NCI-H2107 treated with DMSO at 0.1 percent for 48 hours (cell line): ENCODE measurements around the gene MB21D2.
"Not testable (repeated sequence)": the region's sequence is repeated elsewhere in the genome, so short reads cannot be mapped to it uniquely, and the experiment has no call there.

ENCODE experiments used
- DNase-seq: peaks from one replicate; lab custom pipeline; 2025; ENCODE audit not compliant: unreplicated experiment; lab: John Stamatoyannopoulos, UW

The MB21D2 gene

DNA sequence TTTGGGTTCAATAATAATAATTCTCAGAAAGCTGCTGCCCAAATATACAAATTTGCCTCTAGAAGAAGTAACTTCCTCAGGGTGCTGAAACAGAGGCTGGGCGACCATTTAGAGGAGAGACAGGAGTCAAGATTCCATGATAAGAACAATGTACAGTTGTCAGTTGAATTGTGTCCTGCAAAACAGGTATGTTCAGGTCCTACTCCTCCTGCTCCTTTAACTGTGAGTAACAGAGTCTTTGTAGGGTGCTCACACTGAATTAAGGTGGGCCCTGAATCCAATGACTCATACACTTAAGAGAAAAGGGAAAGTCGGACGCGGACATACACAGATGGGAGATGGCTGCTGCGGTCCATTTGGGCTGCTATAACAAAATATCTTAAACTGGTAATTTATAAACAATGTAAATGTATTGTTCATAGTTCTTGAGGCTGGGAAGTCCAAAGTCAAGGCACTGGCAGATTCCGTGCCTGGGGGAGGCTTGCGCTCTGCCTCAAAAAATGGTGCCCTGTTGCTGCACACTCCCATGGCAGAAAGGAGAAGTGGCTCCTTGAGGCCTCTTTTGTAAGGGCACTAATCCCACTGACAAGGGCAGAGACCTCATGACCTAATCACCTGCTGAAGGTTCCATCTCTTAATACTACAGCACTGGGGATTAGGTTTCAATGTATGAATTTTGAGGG is 55.1 kb downstream of the MB21D2 start:
- DNase-seq = no peak

DNA sequence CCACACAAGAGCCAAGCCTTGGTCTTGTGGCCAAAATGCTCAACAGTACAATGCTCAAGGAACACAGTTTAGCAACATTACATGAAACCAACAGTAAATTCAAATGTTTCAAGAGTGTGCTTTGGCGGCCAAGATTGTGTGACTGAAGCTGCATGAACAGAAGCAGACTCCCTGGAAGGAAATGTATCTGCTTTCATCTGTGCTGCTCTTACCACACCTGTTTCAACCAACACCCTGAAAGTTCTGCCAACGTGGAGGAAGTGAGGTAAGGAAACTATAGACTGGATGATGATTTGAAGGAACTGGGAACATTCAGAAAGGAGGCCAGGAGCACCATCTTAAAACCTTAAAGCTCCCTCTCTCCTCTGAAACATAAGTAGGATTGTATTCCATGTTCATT is 55.7 kb downstream of the MB21D2 start:
- DNase-seq = no peak

- no peak for DNase-seq
Observed at GRCh38 chr3:192860454-192860853, 57.2 kb downstream of the MB21D2 start.

- no peak for DNase-seq
Observed at GRCh38 chr3:192858849-192859585, 58.6 kb downstream of the MB21D2 start.

DNA sequence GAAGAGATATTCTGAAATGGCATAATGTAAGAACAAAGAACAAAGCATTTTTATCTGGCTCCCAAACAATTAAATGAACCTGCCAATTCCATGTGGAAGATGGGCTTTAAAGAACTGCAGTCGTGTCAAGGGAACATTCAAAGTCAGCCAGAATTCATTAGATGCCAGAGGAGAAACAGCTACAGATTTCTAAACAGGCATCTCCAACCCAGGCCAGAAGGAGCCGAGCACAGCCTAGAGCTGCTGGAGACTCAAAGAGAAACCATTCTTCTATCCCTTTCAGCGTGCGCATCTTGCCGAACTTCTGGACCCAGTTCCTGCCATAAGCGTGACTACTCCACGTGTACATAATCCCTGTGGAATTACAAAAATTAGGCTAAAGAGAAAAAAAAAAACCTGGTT is 60.4 kb downstream of the MB21D2 start:
- DNase-seq = no peak

DNA sequence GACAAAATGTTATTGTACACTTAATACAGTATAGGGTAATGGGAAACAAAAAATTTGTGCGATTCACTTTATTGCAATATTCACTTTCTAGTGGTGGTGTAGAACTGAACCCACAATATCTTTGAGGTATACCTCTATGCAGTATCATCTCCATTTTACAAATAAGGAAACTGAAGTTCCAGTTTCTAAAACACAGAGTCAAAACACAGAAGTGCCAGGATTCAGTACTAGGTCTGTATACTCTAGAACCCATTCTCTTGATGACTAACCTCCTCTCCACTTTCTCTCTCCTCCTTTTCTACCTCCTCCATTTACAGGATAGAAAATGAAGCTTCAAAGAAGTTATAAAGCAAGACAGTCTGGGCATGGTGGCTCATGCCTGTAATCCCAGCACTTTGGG is 62.2 kb downstream of the MB21D2 start:
- no peak for DNase-seq

GRCh38 chr3:192851821-192852372 is 65.8 kb downstream of the MB21D2 start:
- DNase-seq = no peak

- no peak for DNase-seq
Observed at GRCh38 chr3:192850451-192850981, 67.1 kb downstream of the MB21D2 start.

- not testable (repeated sequence) for DNase-seq
Observed at GRCh38 chr3:192849821-192850220, 67.8 kb downstream of the MB21D2 start.

DNA sequence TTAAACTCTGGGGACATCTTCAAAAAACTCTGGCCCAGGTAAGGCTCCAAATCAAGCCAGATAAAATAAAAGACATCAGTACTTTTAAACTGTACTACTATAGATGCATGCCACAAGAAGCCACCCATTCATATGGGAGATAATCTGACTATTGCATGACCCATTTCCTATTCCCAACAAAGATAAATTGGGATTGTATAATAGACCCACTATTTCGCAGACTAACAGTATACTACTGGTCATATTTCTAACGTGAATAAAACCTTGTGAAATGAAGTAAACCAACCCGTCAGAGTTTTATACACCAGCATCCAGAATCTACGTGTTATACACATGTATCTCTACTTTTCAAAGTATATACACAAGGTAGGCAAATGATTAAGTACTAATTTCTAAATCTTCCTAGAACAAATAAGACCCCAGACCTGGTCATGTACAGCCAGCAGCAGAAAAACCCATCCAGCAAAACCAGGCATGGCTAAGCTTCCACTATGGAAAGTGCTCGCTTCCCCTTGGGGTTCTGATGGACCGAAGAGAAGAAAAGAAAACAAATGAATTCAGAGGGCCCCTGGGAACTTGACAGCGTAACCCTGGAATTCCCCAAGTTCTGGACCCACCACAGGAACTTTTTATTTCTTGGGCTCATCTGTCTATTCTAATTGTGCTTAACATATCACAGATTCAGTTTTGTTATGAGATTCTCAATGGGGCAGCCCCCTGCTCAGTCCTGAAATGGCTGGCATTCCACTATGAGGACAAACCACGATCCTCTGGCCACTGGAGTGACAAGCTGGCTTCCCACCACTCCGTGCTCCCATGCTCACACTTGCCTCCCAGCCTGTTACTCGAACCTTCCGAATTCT is 69.1 kb downstream of the MB21D2 start:
- no peak for DNase-seq

- DNase-seq = no peak
Observed at GRCh38 chr3:192847941-192848340, 69.7 kb downstream of the MB21D2 start.

DNA sequence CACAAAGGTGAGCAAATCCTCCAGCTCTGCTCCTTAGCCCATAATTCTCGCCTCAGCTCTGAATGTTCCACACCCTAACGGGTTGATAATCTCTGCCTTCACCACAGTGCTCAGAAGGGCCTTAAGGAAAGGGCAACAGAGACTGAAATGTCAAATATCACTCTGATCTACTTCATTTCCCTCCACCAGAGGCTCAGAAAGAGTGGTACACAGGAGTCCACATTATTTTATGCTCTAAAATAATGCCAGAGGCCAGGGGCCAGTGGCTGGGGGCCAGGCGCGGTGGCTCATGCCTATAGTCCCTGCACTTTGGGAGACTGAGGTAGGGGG is 72.2 kb downstream of the MB21D2 start:
- DNase-seq = no peak

GRCh38 chr3:192844836-192845525 is 72.7 kb downstream of the MB21D2 start:
- no peak for DNase-seq

- no peak for DNase-seq
Observed at GRCh38 chr3:192844486-192844765, 73.2 kb downstream of the MB21D2 start.

GRCh38 chr3:192843723-192844485 is 73.8 kb downstream of the MB21D2 start:
- peak; percentile 32 for DNase-seq

- no peak for DNase-seq
Observed at GRCh38 chr3:192843119-192843518, 74.5 kb downstream of the MB21D2 start.

- DNase-seq = no peak
Observed at GRCh38 chr3:192842711-192843110, 74.9 kb downstream of the MB21D2 start.

DNA sequence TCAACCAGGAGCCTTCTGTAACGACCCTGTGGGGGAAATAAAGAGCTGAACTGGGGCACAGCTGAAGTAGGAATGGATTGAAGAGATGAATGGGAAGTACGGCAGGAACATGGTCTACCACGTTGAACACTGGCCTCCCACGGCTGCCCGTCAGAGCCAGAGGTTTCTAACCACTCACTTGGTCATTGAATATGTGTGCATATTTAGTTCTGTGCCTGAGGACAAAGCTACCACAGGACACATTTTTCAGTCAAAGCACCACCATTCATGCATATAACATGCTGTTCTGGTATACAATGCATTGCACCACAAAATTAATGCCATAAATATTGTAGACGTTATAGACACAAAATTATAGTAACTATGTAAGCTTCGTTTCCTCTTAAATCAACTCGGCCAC is 75.5 kb downstream of the MB21D2 start:
- no peak for DNase-seq

- no peak for DNase-seq
Observed at GRCh38 chr3:192841428-192841827, 76.2 kb downstream of the MB21D2 start.

- DNase-seq = no peak
Observed at GRCh38 chr3:192840143-192840836, 77.4 kb downstream of the MB21D2 start.
